H1 (cell line): ENCODE results near the gene MRPL19. TPM values are rescaled to one million over a fixed set of nuclear protein-coding genes. Genes with fewer than 3 reads are reported as not detected.

ENCODE experiments used
- JUN ChIP-seq: IDR thresholded peaks from 2 replicates; pipeline ENCODE4 v1.6.1; 2011; ENCODE audit warnings: low read depth, mild to moderate bottlenecking, improper control_type of control experiment, low read length
- YY1 ChIP-seq: IDR thresholded peaks from 2 replicates; pipeline ENCODE4 v1.6.1; 2011; ENCODE audit warnings: low read depth, mild to moderate bottlenecking, low read length
- polyA plus RNA-seq, 7 experiments: library from polyadenylated mRNA; depleted of rRNA in 3 of 7; stranded (reverse) in 5 of 7; unstranded in 2 of 7; fragments of >200 nt in 5 of 7; fragments of 200-250 nt in 2 of 7; gene quantifications; 1 replicate in 5 of 7; 2 replicates in 1 of 7; 4 replicates in 1 of 7; pipeline versions ENCODE4 v1.2.1 to v1.2.3, GENCODE V29; 2011 to 2013; ENCODE audit warnings: missing spikeins in 2 of 7, mixed read lengths in 2 of 7
- total RNA-seq: library from RNA; stranded (reverse); fragmentation: NEBNext Ultra II Directional; extraction: Animal tissue kit (Norgen Biotek cat#: 25700); gene quantifications from 2 replicates; pipeline ENCODE4 v1.2.1, GENCODE V29; 2021

Gene MRPL19
- total and polyA plus RNA-seq, 2 of the 8 experiments (the other 6 are each of a cell fraction or from before 2014, with no cell fraction given), result 18.1 to 75.2 TPM

DNA sequence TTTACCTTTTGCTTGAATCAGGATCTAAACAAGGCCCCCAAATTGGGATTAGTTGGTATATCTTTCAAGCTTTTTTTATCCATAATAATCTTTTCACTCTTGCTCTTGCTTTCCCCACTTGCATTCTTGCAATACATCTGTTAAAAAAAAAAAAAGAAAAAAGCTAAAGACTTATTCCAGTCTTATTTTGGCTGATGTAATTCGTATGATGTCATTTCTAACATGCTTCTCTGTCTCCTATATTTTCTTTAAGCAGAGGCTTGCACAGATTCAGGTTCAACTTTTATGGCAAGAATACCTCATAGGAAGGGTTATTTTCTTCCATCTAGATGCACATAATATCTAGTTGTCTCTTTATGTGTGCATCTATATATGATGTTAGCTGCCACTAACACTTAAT lies 73.9 kb downstream of the MRPL19 start (continued):
- TF ChIP-seq YY1 (no peak), JUN (no peak)
